ENCODE results near the gene SSR4. TPM values are rescaled to one million over a fixed set of nuclear protein-coding genes. Genes with fewer than 3 reads are reported as not detected.

The SSR4 gene
- total RNA-seq, 1 experiment from 2014 or later = 179 TPM

- Histone ChIP-seq H3K14ac (ENCODE audit: insufficient read depth, low read length) (no peak overlapping the region), H3K9ac (ENCODE audit: extremely low read depth, insufficient read length, low read length) (no peak overlapping the region), H3K79me2 (ENCODE audit: insufficient read depth, low read length) (no peaks in the 10 kb centered on the region), H2BK20ac (ENCODE audit: low read depth, low read length, poor library complexity, severe bottlenecking) (no peak overlapping the region), H3K18ac (ENCODE audit: insufficient read length, low read depth, low read length) (no peak overlapping the region), H2BK120ac (ENCODE audit: low read depth, low read length, poor library complexity, severe bottlenecking) (no peak overlapping the region), H3K27me3 (ENCODE audit: insufficient read depth, low read length) (no peaks in the 10 kb centered on the region), H3K27ac (ENCODE audit: insufficient read length, low read depth, low read length) (no peak overlapping the region), H2AK5ac (ENCODE audit: insufficient read length, low read length) (no peak overlapping the region), H3K4me1 (ENCODE audit: insufficient read depth, low read length) (no peaks in the 10 kb centered on the region), H2BK15ac (ENCODE audit: low read depth, low read length) (no peak overlapping the region), H3K23ac (ENCODE audit: insufficient read length, low read depth, low read length) (no peak overlapping the region), H2BK5ac (ENCODE audit: insufficient read length, low read length) (no peak overlapping the region), H3K79me1 (ENCODE audit: insufficient read depth, low read depth, low read length, poor library complexity, severe bottlenecking) (no peaks in the 10 kb centered on the region), H3K23me2 (ENCODE audit: insufficient read length, low read depth, low read length, poor library complexity, severe bottlenecking) (no peaks in the 10 kb centered on the region), H2BK12ac (ENCODE audit: insufficient read length, low read depth, low read length) (no peak overlapping the region), H4K91ac (ENCODE audit: insufficient read length, low read depth, low read length) (no peak overlapping the region), H3K4me2 (ENCODE audit: insufficient read depth, insufficient read length, low read length) (no peak overlapping the region), H4K20me1 (ENCODE audit: control insufficient read depth, insufficient read depth, insufficient read length) (no peaks in the 10 kb centered on the region), H3K4ac (ENCODE audit: low read depth, low read length) (no peak overlapping the region), H2AFZ (ENCODE audit: low read length) (no peak overlapping the region), H4K5ac (ENCODE audit: insufficient read length, low read depth, low read length) (no peak overlapping the region), H3K56ac (ENCODE audit: insufficient read length, low read depth, low read length) (no peak overlapping the region), H3K9me3 (ENCODE audit: control insufficient read depth, low read depth, low read length) (peaks cover 8% of the 10 kb centered on the region), H3T11ph (ENCODE audit: low read length) (no peak overlapping the region), H4K8ac (replicated peaks; ENCODE audit: insufficient read length, low read depth, low read length) (no peak overlapping the region)
- Mint-ChIP-seq H3K27me3 (ENCODE audit: low read depth) (peaks cover 2% of the 10 kb centered on the region; the same call in 1 of the 2 replicates), H3K27ac (no peak overlapping the region), H3K4me3 (no peak overlapping the region), H3K36me3 (ENCODE audit: insufficient read depth in 1 of 3, low read depth in 3 of 3) (peaks cover 12 to 31% (median 17%) of the 10 kb centered on the region in 3 experiments; a peak in 6 of 7 replicates), H3K9me3 (peaks cover 44 to 64% of the 10 kb centered on the region in 2 experiments), H3K4me1 (peaks cover 4 to 8% of the 10 kb centered on the region in 2 experiments)
- WGBS (ENCODE audit: extremely low coverage, insufficient read length, low lambda C conversion rate) = no CpG with 5 or more reads among the region's 24 CpGs
- TF ChIP-seq, protein P1, sequence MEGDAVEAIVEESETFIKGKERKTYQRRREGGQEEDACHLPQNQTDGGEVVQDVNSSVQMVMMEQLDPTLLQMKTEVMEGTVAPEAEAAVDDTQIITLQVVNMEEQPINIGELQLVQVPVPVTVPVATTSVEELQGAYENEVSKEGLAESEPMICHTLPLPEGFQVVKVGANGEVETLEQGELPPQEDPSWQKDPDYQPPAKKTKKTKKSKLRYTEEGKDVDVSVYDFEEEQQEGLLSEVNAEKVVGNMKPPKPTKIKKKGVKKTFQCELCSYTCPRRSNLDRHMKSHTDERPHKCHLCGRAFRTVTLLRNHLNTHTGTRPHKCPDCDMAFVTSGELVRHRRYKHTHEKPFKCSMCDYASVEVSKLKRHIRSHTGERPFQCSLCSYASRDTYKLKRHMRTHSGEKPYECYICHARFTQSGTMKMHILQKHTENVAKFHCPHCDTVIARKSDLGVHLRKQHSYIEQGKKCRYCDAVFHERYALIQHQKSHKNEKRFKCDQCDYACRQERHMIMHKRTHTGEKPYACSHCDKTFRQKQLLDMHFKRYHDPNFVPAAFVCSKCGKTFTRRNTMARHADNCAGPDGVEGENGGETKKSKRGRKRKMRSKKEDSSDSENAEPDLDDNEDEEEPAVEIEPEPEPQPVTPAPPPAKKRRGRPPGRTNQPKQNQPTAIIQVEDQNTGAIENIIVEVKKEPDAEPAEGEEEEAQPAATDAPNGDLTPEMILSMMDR (conservative IDR thresholded peaks at IDR 0.05) = no peak
- DNase-seq = no peak
These were observed 11.0 kb upstream of the SSR4 start for GRCh38 chrX:153783378-153784013.

All from H9 (cell line).